Measurements from ENCODE around the gene RNF187. TPM values are rescaled to one million over a fixed set of nuclear protein-coding genes. Genes with fewer than 3 reads are reported as not detected.

Gene RNF187
- total and polyA plus RNA-seq, 10 of the 15 experiments (the other 5 are each of a cell fraction or from before 2014, with no cell fraction given), result 2.6 to 116 (median 29.5) TPM

DNA sequence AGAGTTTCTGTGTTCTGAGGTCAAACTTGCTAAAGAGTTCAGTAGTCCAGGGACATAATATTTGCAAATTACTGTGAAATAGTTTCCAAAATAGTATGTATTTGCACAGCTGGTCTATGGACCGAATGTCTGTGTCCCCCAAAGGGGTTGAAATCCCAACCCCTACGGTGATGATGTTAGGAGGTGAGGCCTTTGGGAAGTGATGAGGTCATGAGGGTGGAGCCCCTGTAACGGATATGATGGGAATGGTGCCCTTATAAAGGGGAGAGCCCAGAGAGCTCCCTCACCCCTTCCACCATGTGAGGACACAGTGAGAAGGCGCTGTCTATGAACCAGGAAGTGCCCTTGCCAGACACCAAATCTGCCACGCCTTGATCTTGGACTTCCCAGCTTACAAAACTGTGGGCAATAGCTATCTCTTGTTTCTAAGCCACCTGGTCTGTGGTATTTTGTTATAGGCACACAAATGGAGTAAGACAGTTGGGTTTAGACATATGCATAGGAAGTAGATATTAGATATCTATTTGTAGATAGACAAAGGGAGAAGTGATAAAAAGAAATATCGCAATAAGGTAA lies 21.7 kb downstream of the RNF187 start (continued):
- TF ChIP-seq, protein P1, sequence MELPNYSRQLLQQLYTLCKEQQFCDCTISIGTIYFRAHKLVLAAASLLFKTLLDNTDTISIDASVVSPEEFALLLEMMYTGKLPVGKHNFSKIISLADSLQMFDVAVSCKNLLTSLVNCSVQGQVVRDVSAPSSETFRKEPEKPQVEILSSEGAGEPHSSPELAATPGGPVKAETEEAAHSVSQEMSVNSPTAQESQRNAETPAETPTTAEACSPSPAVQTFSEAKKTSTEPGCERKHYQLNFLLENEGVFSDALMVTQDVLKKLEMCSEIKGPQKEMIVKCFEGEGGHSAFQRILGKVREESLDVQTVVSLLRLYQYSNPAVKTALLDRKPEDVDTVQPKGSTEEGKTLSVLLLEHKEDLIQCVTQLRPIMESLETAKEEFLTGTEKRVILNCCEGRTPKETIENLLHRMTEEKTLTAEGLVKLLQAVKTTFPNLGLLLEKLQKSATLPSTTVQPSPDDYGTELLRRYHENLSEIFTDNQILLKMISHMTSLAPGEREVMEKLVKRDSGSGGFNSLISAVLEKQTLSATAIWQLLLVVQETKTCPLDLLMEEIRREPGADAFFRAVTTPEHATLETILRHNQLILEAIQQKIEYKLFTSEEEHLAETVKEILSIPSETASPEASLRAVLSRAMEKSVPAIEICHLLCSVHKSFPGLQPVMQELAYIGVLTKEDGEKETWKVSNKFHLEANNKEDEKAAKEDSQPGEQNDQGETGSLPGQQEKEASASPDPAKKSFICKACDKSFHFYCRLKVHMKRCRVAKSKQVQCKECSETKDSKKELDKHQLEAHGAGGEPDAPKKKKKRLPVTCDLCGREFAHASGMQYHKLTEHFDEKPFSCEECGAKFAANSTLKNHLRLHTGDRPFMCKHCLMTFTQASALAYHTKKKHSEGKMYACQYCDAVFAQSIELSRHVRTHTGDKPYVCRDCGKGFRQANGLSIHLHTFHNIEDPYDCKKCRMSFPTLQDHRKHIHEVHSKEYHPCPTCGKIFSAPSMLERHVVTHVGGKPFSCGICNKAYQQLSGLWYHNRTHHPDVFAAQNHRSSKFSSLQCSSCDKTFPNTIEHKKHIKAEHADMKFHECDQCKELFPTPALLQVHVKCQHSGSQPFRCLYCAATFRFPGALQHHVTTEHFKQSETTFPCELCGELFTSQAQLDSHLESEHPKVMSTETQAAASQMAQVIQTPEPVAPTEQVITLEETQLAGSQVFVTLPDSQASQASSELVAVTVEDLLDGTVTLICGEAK (IDR thresholded peaks at IDR 0.05; ENCODE audit: borderline replicate concordance), result no peak
- TF ChIP-seq REST (IDR thresholded peaks at IDR 0.05; ENCODE audit: low read depth, low read length), result no peak
- no peak for TF ChIP-seq CBX5 (IDR thresholded peaks at IDR 0.05; ENCODE audit: low read depth)
